Activated CD4-positive, alpha-beta T cell treated with anti-CD3 and anti-CD28 coated beads for 36 hours (primary cell): ENCODE data around the gene GJA3. TPM values are rescaled to one million over a fixed set of nuclear protein-coding genes. Genes with fewer than 3 reads are reported as not detected.

Source experiments
- ATAC-seq: fragments of 200-7000 bp; cut with Tn5 transposase; one replicate; pipeline ENCODE4 v1.10.0; 2021; ENCODE audit warnings: mild to moderate bottlenecking, moderate library complexity
- CTCF ChIA-PET: fragments of 350-600 bp; sonication (Branson Sonifier 250); formaldehyde crosslinking; loops from one replicate; lab custom pipeline; 2021; ENCODE audit warnings: antibody characterized with exemption; lab: Charles Lee
- POLR2A ChIA-PET: fragments of 350-600 bp; sonication (Branson Sonifier 250); formaldehyde crosslinking; loops from one replicate; lab custom pipeline; 2021; ENCODE audit warnings: antibody characterized with exemption, inconsistent platforms; lab: Charles Lee
- DNase-seq: peaks from one replicate; pipeline ENCODE4 v3.0.0-alpha.2; 2020
- H3K27ac Mint-ChIP-seq: one replicate; pipeline ENCODE4 v1.8.0; 2021; ENCODE audit warnings: mixed read lengths
- H3K27me3 Mint-ChIP-seq: one replicate; pipeline ENCODE4 v1.8.0; 2021; ENCODE audit warnings: mixed read lengths
- H3K36me3 Mint-ChIP-seq: one replicate; pipeline ENCODE4 v1.8.0; 2021; ENCODE audit warnings: low read depth, mixed read lengths
- H3K4me1 Mint-ChIP-seq: one replicate; pipeline ENCODE4 v1.8.0; 2021; ENCODE audit warnings: mixed read lengths
- H3K4me3 Mint-ChIP-seq: one replicate; pipeline ENCODE4 v1.8.0; 2021; ENCODE audit warnings: mild to moderate bottlenecking, moderate library complexity, mixed read lengths
- H3K9me3 Mint-ChIP-seq: one replicate; pipeline ENCODE4 v1.8.0; 2021; ENCODE audit warnings: low read depth, mixed read lengths
- intact Hi-C, 2 experiments: fragments of 100-400 bp; cut with DNase I in 1 of 2; cut with micrococcal nuclease in 1 of 2; formaldehyde crosslinking; loops; one replicate each; pipeline versions ENCODE4 v1.14.2 to v1.15.1; 2022 to 2024; cut with DNase I, micrococcal nuclease
- total RNA-seq, 2 experiments: library from RNA; stranded (reverse); gene quantifications; one replicate each; pipeline ENCODE4 v1.2.3, GENCODE V29; 2021

Gene GJA3
- under 1 TPM; 0.26 to 0.32 TPM for total RNA-seq

DNA sequence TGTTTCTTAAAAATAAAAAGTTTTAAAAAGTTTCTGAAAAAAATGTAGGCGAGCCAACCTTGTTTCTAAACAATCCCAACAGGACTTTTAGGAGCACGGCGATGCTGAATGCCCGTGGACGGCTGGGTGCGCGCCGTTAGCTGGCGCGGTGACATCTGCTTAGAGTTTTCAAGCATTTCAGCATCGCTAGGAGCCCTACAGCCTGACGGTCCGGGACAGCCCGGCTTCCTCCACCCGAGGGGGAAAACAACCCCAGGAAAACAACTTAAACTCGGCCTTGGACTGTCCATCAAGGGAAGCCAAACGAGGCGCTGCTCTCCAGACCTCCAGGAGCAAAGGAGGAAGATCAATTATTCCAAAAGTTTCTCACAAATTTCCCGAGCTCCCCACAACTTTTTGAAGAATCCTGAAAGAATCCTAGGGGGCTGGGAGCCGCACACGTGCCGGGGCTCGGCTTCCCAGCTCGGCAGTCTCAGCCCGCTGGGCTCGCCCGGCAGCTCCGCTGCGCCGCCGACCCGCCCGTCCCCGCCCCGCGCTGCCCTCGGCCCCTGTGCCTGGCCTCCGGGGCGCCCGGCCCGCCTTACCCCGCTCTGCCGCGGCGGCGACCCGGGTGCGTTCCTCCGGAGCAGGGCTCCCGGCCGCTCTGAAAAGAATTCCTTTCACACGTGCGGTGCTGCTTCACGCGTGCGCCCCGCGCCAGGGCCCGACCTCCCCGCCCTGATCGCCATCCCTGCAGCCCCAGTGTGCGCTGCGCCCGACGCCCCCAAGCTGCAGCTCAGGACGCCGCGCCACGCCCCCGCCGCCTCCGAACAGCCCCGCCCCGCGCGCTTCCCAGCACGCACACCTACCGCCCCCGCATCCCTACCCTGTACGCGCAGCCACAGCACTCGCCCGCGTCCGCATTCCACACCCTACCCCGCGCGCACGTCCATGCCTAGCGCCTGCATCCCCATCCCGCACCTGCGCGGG lies at the start of gene GJA3:
Gene GJA3, minus strand, starts transcription at position 747 of the 969 bp plus-strand sequence. CDS start 17,764 bp downstream, outside the sequence.
- ChIA-PET CTCF (interaction anchor here (0.7 to 2.3 kb wide), 11 partner anchors 14 to 573 kb away, joined by 3 to 6 read pairs (median 4); no protein-coding TSS in a partner anchor), POLR2A (no interaction called here)
- Mint-ChIP-seq H3K4me1 (peaks cover 15% of the 10 kb centered on the region), H3K4me3 (peak within 1 kb of the TSS; percentile 75), H3K9me3 (no peaks in the 10 kb centered on the region), H3K27me3 (peaks cover 38% of the 10 kb centered on the region), H3K36me3 (no peaks in the 10 kb centered on the region), H3K27ac (no peak within 1 kb of the TSS)
- intact Hi-C loops, result loop anchor here (1.0 to 10.0 kb wide), 2 partner anchors 296 to 816 kb away; no protein-coding TSS in a partner anchor
- peak; percentile 78 for DNase-seq
- ATAC-seq, result peak; percentile 52

GRCh38 chr13:20209948-20210347 lies 49.1 kb upstream of the GJA3 start:
- H3K4me1 Mint-ChIP-seq, result no peaks in the 10 kb centered on the region
- no peak for ATAC-seq
- H3K9me3 Mint-ChIP-seq, result no peaks in the 10 kb centered on the region
- intact Hi-C loops, result no loop called here
- peaks cover 6% of the 10 kb centered on the region for H3K27me3 Mint-ChIP-seq
- DNase-seq, result no peak
- no peak overlapping the region for H3K27ac Mint-ChIP-seq
- ChIA-PET CTCF (interaction anchor here (0.5 to 1.9 kb wide), 2 partner anchors 13 to 109 kb away, joined by 3 to 10 read pairs; no protein-coding TSS in a partner anchor), POLR2A (no interaction called here)
- H3K36me3 Mint-ChIP-seq, result no peaks in the 10 kb centered on the region
- no peak overlapping the region for H3K4me3 Mint-ChIP-seq

GRCh38 chr13:20206698-20207235 lies 45.9 kb upstream of the GJA3 start:
- POLR2A ChIA-PET, result no interaction called here

GRCh38 chr13:20206065-20206697 lies 45.3 kb upstream of the GJA3 start:
- H3K27ac Mint-ChIP-seq, result no peak overlapping the region
- ChIA-PET CTCF (interaction anchor here (1.0 to 1.1 kb wide), 2 partner anchors 9 to 280 kb away, joined by 3 to 4 read pairs; no protein-coding TSS in a partner anchor), POLR2A (no interaction called here)
- ATAC-seq (no peak), DNase-seq (no peak)
- H3K36me3 Mint-ChIP-seq, result peaks cover 1% of the 10 kb centered on the region
- no peaks in the 10 kb centered on the region for H3K4me1 Mint-ChIP-seq
- H3K27me3 Mint-ChIP-seq, result peaks cover 6% of the 10 kb centered on the region
- H3K4me3 Mint-ChIP-seq, result no peak overlapping the region
- H3K9me3 Mint-ChIP-seq, result no peaks in the 10 kb centered on the region
- intact Hi-C loops, result no loop called here

More at GRCh38 chr13:20206698-20207235, 45.9 kb upstream of the GJA3 start:
- intact Hi-C loops, result no loop called here
- Mint-ChIP-seq H3K4me3 (no peak overlapping the region), H3K36me3 (peaks cover under 1% of the 10 kb centered on the region), H3K27ac (no peak overlapping the region), H3K9me3 (no peaks in the 10 kb centered on the region), H3K27me3 (peaks cover 6% of the 10 kb centered on the region), H3K4me1 (no peaks in the 10 kb centered on the region)
- CTCF ChIA-PET, result interaction anchor here (1.1 kb wide), 1 partner anchor 9 kb away, joined by 4 read pairs; no protein-coding TSS in a partner anchor
- DNase-seq (no peak), ATAC-seq (no peak)

DNA sequence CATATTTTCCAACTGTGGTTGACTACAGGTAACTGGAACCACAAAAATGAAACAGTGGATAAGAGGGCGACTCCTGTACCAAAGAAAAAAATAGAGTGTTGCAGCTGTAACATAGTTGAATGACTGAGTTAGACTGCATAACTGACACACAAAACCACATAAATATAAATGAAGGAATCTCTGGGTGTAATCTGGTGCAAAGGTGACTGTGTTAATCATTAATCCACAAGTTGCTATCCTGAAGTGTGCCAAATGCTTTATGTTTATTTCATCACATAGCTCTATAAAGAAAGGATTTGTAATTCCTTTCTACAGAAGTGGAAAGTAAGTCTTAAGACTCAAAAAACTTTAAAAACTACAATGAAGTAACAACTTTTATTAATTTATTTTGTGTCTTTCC lies 37.9 kb upstream of the GJA3 start:
- POLR2A ChIA-PET, result no interaction called here
- H3K36me3 Mint-ChIP-seq, result peaks cover 1% of the 10 kb centered on the region
- ATAC-seq, result no peak
- no peak overlapping the region for H3K27ac Mint-ChIP-seq
- H3K27me3 Mint-ChIP-seq, result peaks cover 27% of the 10 kb centered on the region
- H3K9me3 Mint-ChIP-seq, result no peaks in the 10 kb centered on the region
- CTCF ChIA-PET, result interaction anchor here (0.5 to 5.9 kb wide), 8 partner anchors 32 to 805 kb away, joined by 3 to 87 read pairs (median 4); no protein-coding TSS in a partner anchor
- H3K4me3 Mint-ChIP-seq, result no peak overlapping the region
- H3K4me1 Mint-ChIP-seq, result peaks cover 19% of the 10 kb centered on the region
- DNase-seq, result no peak
- intact Hi-C loops, result loop anchor here (5.0 to 10.0 kb wide), 5 partner anchors 94 to 729 kb away; no protein-coding TSS in a partner anchor

- H3K27me3 Mint-ChIP-seq, result peaks cover 28% of the 10 kb centered on the region
- ChIA-PET POLR2A (interaction anchor here (0.5 to 1.1 kb wide), 2 partner anchors 89 to 328 kb away, joined by 4 to 6 read pairs; partner anchors contain the start of gene CRYL1), CTCF (interaction anchor here (0.5 to 5.9 kb wide), 42 partner anchors 9 to 1747 kb away, joined by 3 to 87 read pairs (median 4); partner anchors contain the start of gene IL17D)
- peak; percentile 41 for ATAC-seq
- H3K9me3 Mint-ChIP-seq, result no peaks in the 10 kb centered on the region
- peaks cover 21% of the 10 kb centered on the region for H3K4me1 Mint-ChIP-seq
- H3K36me3 Mint-ChIP-seq, result peaks cover 1% of the 10 kb centered on the region
- no peak overlapping the region for H3K4me3 Mint-ChIP-seq
- intact Hi-C loops, result loop anchor here (1.0 to 10.0 kb wide), 7 partner anchors 95 to 730 kb away; no protein-coding TSS in a partner anchor
- H3K27ac Mint-ChIP-seq, result no peak overlapping the region
- peak; percentile 41 for DNase-seq
Measured at GRCh38 chr13:20197361-20197834, 36.5 kb upstream of the GJA3 start.

- peaks cover 24% of the 10 kb centered on the region for H3K4me1 Mint-ChIP-seq
- no peaks in the 10 kb centered on the region for H3K9me3 Mint-ChIP-seq
- no peaks in the 10 kb centered on the region for H3K36me3 Mint-ChIP-seq
- peaks cover 40% of the 10 kb centered on the region for H3K27me3 Mint-ChIP-seq
- ChIA-PET POLR2A (interaction anchor here (0.6 kb wide), 1 partner anchor 280 kb away, joined by 3 read pairs; no protein-coding TSS in a partner anchor), CTCF (interaction anchor here (0.6 to 5.9 kb wide), 12 partner anchors 9 to 319 kb away, joined by 3 to 87 read pairs (median 3); no protein-coding TSS in a partner anchor)
- no peak overlapping the region for H3K4me3 Mint-ChIP-seq
- ATAC-seq, result no peak
- intact Hi-C loops, result loop anchor here (5.0 to 10.0 kb wide), 5 partner anchors 96 to 732 kb away; no protein-coding TSS in a partner anchor
- H3K27ac Mint-ChIP-seq, result no peak overlapping the region
- DNase-seq, result no peak
Measured at GRCh38 chr13:20195801-20196200, 34.9 kb upstream of the GJA3 start.

- H3K36me3 Mint-ChIP-seq, result no peaks in the 10 kb centered on the region
- ChIA-PET CTCF (interaction anchor here (0.7 to 5.9 kb wide), 8 partner anchors 11 to 301 kb away, joined by 3 to 87 read pairs (median 4); no protein-coding TSS in a partner anchor), POLR2A (no interaction called here)
- ATAC-seq (peak; percentile 57), DNase-seq (peak; percentile 53)
- H3K27ac Mint-ChIP-seq, result no peak overlapping the region
- peaks cover 20% of the 10 kb centered on the region for H3K4me1 Mint-ChIP-seq
- peak overlapping the region; percentile 61 for H3K4me3 Mint-ChIP-seq
- intact Hi-C loops, result loop anchor here (5.0 to 10.0 kb wide), 2 partner anchors 508 to 731 kb away; partner anchors contain the start of gene IL17D (in 2 of the 2)
- no peaks in the 10 kb centered on the region for H3K9me3 Mint-ChIP-seq
- H3K27me3 Mint-ChIP-seq, result peaks cover 47% of the 10 kb centered on the region
Measured at GRCh38 chr13:20193907-20194631, 33.2 kb upstream of the GJA3 start.

- POLR2A ChIA-PET, result no interaction called here
Measured at GRCh38 chr13:20193162-20193906, 32.5 kb upstream of the GJA3 start.

More at GRCh38 chr13:20193162-20193906, 32.5 kb upstream of the GJA3 start:
- H3K9me3 Mint-ChIP-seq, result no peaks in the 10 kb centered on the region
- peak; percentile 20 for DNase-seq
- H3K4me1 Mint-ChIP-seq, result peaks cover 20% of the 10 kb centered on the region
- no peaks in the 10 kb centered on the region for H3K36me3 Mint-ChIP-seq
- H3K27ac Mint-ChIP-seq, result no peak overlapping the region
- no peak for ATAC-seq
- CTCF ChIA-PET, result interaction anchor here (0.7 kb wide), 1 partner anchor 11 kb away, joined by 4 read pairs; no protein-coding TSS in a partner anchor
- H3K4me3 Mint-ChIP-seq, result peak overlapping the region; percentile 61
- peaks cover 48% of the 10 kb centered on the region for H3K27me3 Mint-ChIP-seq
- intact Hi-C loops, result loop anchor here (5.0 to 10.0 kb wide), 2 partner anchors 509 to 731 kb away; partner anchors contain the start of gene IL17D (in 2 of the 2)
